ENCODE measurements around the gene NOC3L. TPM values are rescaled to one million over a fixed set of nuclear protein-coding genes. Genes with fewer than 3 reads are reported as not detected.

The NOC3L gene
- total and polyA plus RNA-seq, 2 of the 4 experiments (the other 2 are of a cell fraction) = 11.9 to 26.5 TPM

DNA sequence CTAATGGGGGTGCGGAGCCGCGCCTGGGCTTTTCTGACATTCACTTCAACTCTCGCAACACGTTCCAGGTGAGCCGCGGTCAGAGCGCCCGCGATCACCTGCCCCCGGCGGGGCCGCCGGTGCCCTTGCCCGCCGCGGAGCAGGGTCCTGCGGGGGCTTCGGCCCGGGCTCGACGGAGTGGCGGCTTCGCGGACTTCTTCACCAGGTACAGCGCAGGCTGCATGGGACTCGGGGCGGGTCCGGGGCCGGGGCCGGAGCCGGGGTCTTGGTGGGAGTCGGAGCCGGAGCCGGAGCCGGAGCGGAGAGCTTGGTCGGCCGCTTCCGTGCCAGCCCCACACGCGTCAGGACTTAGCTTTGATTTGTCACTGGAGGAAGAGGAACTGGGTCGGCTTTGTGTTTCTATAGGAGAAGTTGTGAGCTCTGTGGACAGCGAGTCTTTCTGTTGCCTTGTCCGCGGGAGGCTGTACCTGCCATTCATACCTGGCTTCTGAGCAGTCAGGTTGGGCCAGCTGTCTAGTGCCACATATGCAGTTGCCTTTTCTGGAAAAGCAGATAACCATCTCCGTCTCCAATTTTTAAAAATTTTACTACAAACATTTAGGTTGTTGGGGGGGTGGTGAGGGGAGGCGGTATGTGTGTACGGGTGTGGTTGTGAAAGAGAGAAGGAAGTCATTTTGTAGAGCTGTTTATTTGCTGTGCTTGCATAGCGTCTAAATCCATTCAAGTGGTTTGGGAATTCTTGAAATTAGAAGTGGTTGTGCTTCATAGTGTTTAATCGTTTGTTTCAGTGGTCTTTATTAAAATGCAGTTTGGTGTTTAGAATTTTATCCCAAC is 40.9 kb upstream of the NOC3L start (continued):
- no peak for TF ChIP-seq BHLHE40 (IDR thresholded peaks at IDR 0.05; ENCODE audit: low read depth, low read length)
- TF ChIP-seq RFX5 (IDR thresholded peaks at IDR 0.05; ENCODE audit: low read depth, low read length) = no peak
- no peak for TF ChIP-seq SMC3 (IDR thresholded peaks at IDR 0.05; ENCODE audit: low read depth, low read length)

DNA sequence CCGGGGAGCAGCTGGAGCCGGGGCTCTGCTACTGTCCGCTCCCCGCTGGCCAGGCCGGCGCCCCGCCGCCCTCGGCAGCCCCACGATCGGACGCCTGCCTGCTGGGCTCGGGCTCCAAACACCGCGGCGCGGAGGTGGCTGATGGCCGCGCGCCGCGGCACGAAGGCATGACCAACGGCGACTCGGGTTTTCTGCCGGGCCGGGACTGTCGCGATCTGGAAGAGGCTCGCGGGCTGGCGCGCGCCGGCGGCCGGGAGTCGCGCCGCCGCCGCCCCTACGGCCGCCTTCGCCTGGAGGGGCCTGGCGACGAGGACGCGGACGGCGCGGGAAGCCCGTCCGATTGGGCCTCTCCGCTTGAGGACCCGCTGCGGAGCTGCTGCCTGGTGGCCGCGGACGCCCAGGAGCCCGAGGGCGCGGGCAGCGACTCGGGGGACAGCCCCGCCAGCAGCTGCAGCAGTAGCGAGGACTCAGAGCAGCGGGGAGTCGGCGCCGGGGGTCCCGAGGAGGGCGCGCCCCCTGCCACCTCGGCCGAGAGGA is 40.2 kb upstream of the NOC3L start:
- Histone ChIP-seq H3K14ac (replicated peaks; ENCODE audit: low read depth, low read length) (no peak overlapping the region), H2AK9ac (replicated peaks; ENCODE audit: low read depth, low read length, poor library complexity) (peak overlapping the region; percentile 51), H3K4me1 (ENCODE audit: control insufficient read depth, insufficient read depth, low read length) (no peaks in the 10 kb centered on the region), H2AFZ (replicated peaks; ENCODE audit: low read length, poor library complexity) (peak overlapping the region; percentile 97), H2BK15ac (ENCODE audit: low read depth, low read length) (no peak overlapping the region), H4K5ac (ENCODE audit: low read depth, low read length) (no peak overlapping the region), H4K91ac (ENCODE audit: insufficient read depth, low read depth, low read length) (no peak overlapping the region), H2BK120ac (ENCODE audit: low read depth, low read length) (peak overlapping the region; percentile 63; the same call in 1 of the 2 replicates), H3K9me3 (ENCODE audit: control insufficient read depth, insufficient read depth, low read length) (no peaks in the 10 kb centered on the region), H3K79me1 (ENCODE audit: low read depth in 1 of 2, low read length in 2 of 2) (peaks cover 0 to 31% of the 10 kb centered on the region in 2 experiments; a peak in 3 of 4 replicates), H3K23ac (ENCODE audit: low read depth, low read length) (peak overlapping the region; percentile 5; the same call in 1 of the 2 replicates), H2BK20ac (ENCODE audit: low read depth, low read length) (no peak overlapping the region), H3K18ac (ENCODE audit: low read depth, low read length) (no peak overlapping the region; the same call in 1 of the 2 replicates), H2BK5ac (ENCODE audit: low read depth, low read length, poor library complexity, severe bottlenecking) (peak overlapping the region; percentile 87), H4K8ac (ENCODE audit: low read depth in 2 of 2, low read length in 2 of 2) (peak overlapping the region in 1 of 2 experiments; percentile 43; a peak in 1 of 4 replicates), H4K20me1 (ENCODE audit: insufficient read depth, low read length) (no peaks in the 10 kb centered on the region), H3K27me3 (ENCODE audit: control insufficient read depth, insufficient read depth, low read length) (no peaks in the 10 kb centered on the region), H3K4ac (ENCODE audit: low read depth, low read length) (no peak overlapping the region), H3K9ac (ENCODE audit: low read depth, low read length) (peak overlapping the region; percentile 79), H3K4me3 (ENCODE audit: insufficient read depth, low read depth, low read length) (peak overlapping the region; percentile 83), H2AK5ac (ENCODE audit: low read depth, low read length) (no peak overlapping the region), H3K27ac (ENCODE audit: insufficient read depth, low read length) (peak overlapping the region; percentile 90), H3K4me2 (ENCODE audit: low read depth, low read length) (peak overlapping the region; percentile 34; the same call in 1 of the 2 replicates), H3K56ac (ENCODE audit: extremely low read depth, insufficient read depth, low read length) (no peak overlapping the region), H3K9me1 (ENCODE audit: insufficient read depth, low read length) (no peaks in the 10 kb centered on the region; the same call in 1 of the 2 replicates), H3K36me3 (ENCODE audit: control insufficient read depth, insufficient read depth, low read length) (no peaks in the 10 kb centered on the region)
- ATAC-seq (ENCODE audit: low read depth) (peak; percentile 35), DNase-seq (peak; percentile 12)
- CTCF ChIA-PET = interaction anchor here (1.1 to 1.3 kb wide), 2 partner anchors 9 to 41 kb away, joined by 3 to 5 read pairs; no protein-coding TSS in a partner anchor
- dilution Hi-C loops (cut with HindIII; ENCODE audit: low sequenced_read_pairs, unreplicated experiment) (no loop called here), intact Hi-C loops (cut with micrococcal nuclease) (loop anchor here (2.0 kb wide), 3 partner anchors 40 to 142 kb away; partner anchors contain the start of genes HELLS and NOC3L), in situ Hi-C loops (cut with MboI; ENCODE audit: low sequenced_read_pairs) (no loop called here)
- POLR2A ChIA-PET (ENCODE audit: unreplicated experiment) = no interaction called here
- TF ChIP-seq FOS (IDR thresholded peaks at IDR 0.05; ENCODE audit: low read depth, low read length) = no peak
- TF ChIP-seq MAZ (IDR thresholded peaks at IDR 0.05; ENCODE audit: borderline replicate concordance, low read depth, low read length) = no peak; the same call in 1 of the 2 replicates
- no peak for TF ChIP-seq MXI1 (IDR thresholded peaks at IDR 0.05; ENCODE audit: borderline replicate concordance, low read depth, low read length)
- TF ChIP-seq, protein P1, sequence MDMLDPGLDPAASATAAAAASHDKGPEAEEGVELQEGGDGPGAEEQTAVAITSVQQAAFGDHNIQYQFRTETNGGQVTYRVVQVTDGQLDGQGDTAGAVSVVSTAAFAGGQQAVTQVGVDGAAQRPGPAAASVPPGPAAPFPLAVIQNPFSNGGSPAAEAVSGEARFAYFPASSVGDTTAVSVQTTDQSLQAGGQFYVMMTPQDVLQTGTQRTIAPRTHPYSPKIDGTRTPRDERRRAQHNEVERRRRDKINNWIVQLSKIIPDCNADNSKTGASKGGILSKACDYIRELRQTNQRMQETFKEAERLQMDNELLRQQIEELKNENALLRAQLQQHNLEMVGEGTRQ (IDR thresholded peaks at IDR 0.05; ENCODE audit: low read depth, low read length) = no peak
- TF ChIP-seq RAD21 (IDR thresholded peaks at IDR 0.05; ENCODE audit: low read length) = no peak
- no peak for TF ChIP-seq SMC3 (IDR thresholded peaks at IDR 0.05; ENCODE audit: low read depth, low read length)
- TF ChIP-seq POLR2A (IDR thresholded peaks at IDR 0.05; ENCODE audit: low read depth, low read length) = no peak
- no peak for TF ChIP-seq MAFK (IDR thresholded peaks at IDR 0.05; ENCODE audit: low read depth, low read length)
- no peak for TF ChIP-seq CEBPB (IDR thresholded peaks at IDR 0.05; ENCODE audit: low read depth, low read length)
- TF ChIP-seq CHD1 (IDR thresholded peaks at IDR 0.05; ENCODE audit: low read depth, low read length) = no peak
- TF ChIP-seq, protein P2, sequence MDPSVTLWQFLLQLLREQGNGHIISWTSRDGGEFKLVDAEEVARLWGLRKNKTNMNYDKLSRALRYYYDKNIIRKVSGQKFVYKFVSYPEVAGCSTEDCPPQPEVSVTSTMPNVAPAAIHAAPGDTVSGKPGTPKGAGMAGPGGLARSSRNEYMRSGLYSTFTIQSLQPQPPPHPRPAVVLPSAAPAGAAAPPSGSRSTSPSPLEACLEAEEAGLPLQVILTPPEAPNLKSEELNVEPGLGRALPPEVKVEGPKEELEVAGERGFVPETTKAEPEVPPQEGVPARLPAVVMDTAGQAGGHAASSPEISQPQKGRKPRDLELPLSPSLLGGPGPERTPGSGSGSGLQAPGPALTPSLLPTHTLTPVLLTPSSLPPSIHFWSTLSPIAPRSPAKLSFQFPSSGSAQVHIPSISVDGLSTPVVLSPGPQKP (IDR thresholded peaks at IDR 0.05; ENCODE audit: borderline replicate concordance, low read depth, low read length) = no peak
- no peak for TF ChIP-seq BHLHE40 (IDR thresholded peaks at IDR 0.05; ENCODE audit: low read depth, low read length)
- TF ChIP-seq NFE2L2 (IDR thresholded peaks at IDR 0.05; ENCODE audit: low read depth, low read length) = no peak
- no TSS peak for BruUV-seq (replicated peaks)
- 1% methylated on average over 32 of the region's 77 CpGs; no CpG with 5 or more reads in 1 of the 2 experiments for WGBS, 2 experiments (ENCODE audit: extremely low coverage in 2 of 2, insufficient read length in 1 of 2)
